IMR-90 (cell line): ENCODE results near the gene CPB2. TPM values are rescaled to one million over a fixed set of nuclear protein-coding genes. Genes with fewer than 3 reads are reported as not detected.

ENCODE experiments used
- ATAC-seq: fragments of 200-7000 bp; cut with Tn5 transposase; 2 replicates; pipeline ENCODE4 v1.9.1; 2020; ENCODE audit warnings: low read depth, mild to moderate bottlenecking, moderate library complexity
- BruUV-seq: library from RNA; stranded (reverse); fragments of 400-500 nt; replicated peaks from 2 replicates; lab custom pipeline; 2021; lab: Mats Ljungman, UMichigan
- CTCF ChIA-PET: fragments of 300-600 bp; formaldehyde crosslinking; extraction: SDS; loops from one replicate; lab custom pipeline; 2021; ENCODE audit warnings: antibody characterized with exemption; lab: Yijun Ruan, JAX
- POLR2A ChIA-PET: fragments of 300-600 bp; sonication (Branson Sonifier 250); formaldehyde crosslinking; loops from one replicate; lab custom pipeline; 2022; ENCODE audit warnings: antibody characterized with exemption; ENCODE audit not compliant: unreplicated experiment; lab: Charles Lee
- DNase-seq: peaks from one replicate; pipeline ENCODE4 v3.0.0; 2013
- H2AFZ ChIP-seq: replicated peaks from 2 replicates; pipeline ENCODE3; 2013; ENCODE audit warnings: low read length, mild to moderate bottlenecking; ENCODE audit not compliant: poor library complexity
- H2AK5ac ChIP-seq: 2 replicates; pipeline ENCODE4 v1.6.1; 2013; ENCODE audit warnings: low read depth, low read length, inconsistent platforms
- H2AK9ac ChIP-seq: replicated peaks from 2 replicates; pipeline ENCODE3; 2013; ENCODE audit warnings: mild to moderate bottlenecking, low read depth, low read length, moderate library complexity; ENCODE audit not compliant: poor library complexity
- H2BK120ac ChIP-seq: 2 replicates; pipeline ENCODE4 v1.6.1; 2013; ENCODE audit warnings: low read depth, low read length, inconsistent platforms
- H2BK15ac ChIP-seq: 3 replicates; pipeline ENCODE4 v1.6.1; 2013; ENCODE audit warnings: low read depth, low read length, inconsistent platforms
- H2BK20ac ChIP-seq: 2 replicates; pipeline ENCODE4 v1.6.1; 2013; ENCODE audit warnings: low read depth, mild to moderate bottlenecking, inconsistent platforms, low read length, moderate library complexity
- H2BK5ac ChIP-seq: 2 replicates; pipeline ENCODE4 v1.6.1; 2013; ENCODE audit warnings: mild to moderate bottlenecking, low read depth, low read length, inconsistent platforms; ENCODE audit not compliant: poor library complexity, severe bottlenecking
- H3K14ac ChIP-seq: replicated peaks from 2 replicates; pipeline ENCODE4 v1.6.1; 2013; ENCODE audit warnings: low read depth, low read length, inconsistent platforms
- H3K18ac ChIP-seq: 2 replicates; pipeline ENCODE4 v1.6.1; 2013; ENCODE audit warnings: low read depth, low read length, control low read depth
- H3K23ac ChIP-seq: 2 replicates; pipeline ENCODE4 v1.6.1; 2013; ENCODE audit warnings: low read depth, low read length, inconsistent platforms
- H3K27ac ChIP-seq: 2 replicates; pipeline ENCODE4 v1.5.1; 2013; ENCODE audit warnings: mild to moderate bottlenecking, control low read depth, low read length; ENCODE audit not compliant: insufficient read depth
- H3K27me3 ChIP-seq: 2 replicates; pipeline ENCODE4 v1.6.1; 2013; ENCODE audit warnings: low read length; ENCODE audit not compliant: control insufficient read depth, insufficient read depth
- H3K36me3 ChIP-seq: 2 replicates; pipeline ENCODE4 v1.6.1; 2013; ENCODE audit warnings: low read length, mixed read lengths; ENCODE audit not compliant: control insufficient read depth, insufficient read depth
- H3K4ac ChIP-seq: 2 replicates; pipeline ENCODE4 v1.6.1; 2013; ENCODE audit warnings: low read depth, low read length, inconsistent platforms
- H3K4me1 ChIP-seq: 2 replicates; pipeline ENCODE4 v1.6.1; 2013; ENCODE audit warnings: low read length, mixed read lengths; ENCODE audit not compliant: control insufficient read depth, insufficient read depth
- H3K4me2 ChIP-seq: 2 replicates; pipeline ENCODE4 v1.6.1; 2013; ENCODE audit warnings: low read depth, mild to moderate bottlenecking, control low read depth, low read length, moderate library complexity
- H3K4me3 ChIP-seq: 2 replicates; pipeline ENCODE4 v1.5.1; 2013; ENCODE audit warnings: low read depth, mild to moderate bottlenecking, control low read depth, low read length, moderate library complexity; ENCODE audit not compliant: insufficient read depth
- H3K56ac ChIP-seq: 2 replicates; pipeline ENCODE4 v1.6.1; 2013; ENCODE audit warnings: low read length, inconsistent platforms; ENCODE audit not compliant: insufficient read depth; ENCODE audit errors: extremely low read depth
- H3K79me1 ChIP-seq, 2 experiments: 2 replicates each; pipeline ENCODE4 v1.6.1; 2013; ENCODE audit warnings: low read length in 2 of 2, inconsistent platforms in 1 of 2, low read depth in 1 of 2
- H3K9ac ChIP-seq: 2 replicates; pipeline ENCODE4 v1.6.1; 2013; ENCODE audit warnings: low read depth, low read length, control low read depth
- H3K9me1 ChIP-seq: 2 replicates; pipeline ENCODE4 v1.6.1; 2013; ENCODE audit warnings: low read length, inconsistent platforms; ENCODE audit not compliant: insufficient read depth
- H3K9me3 ChIP-seq: 2 replicates; pipeline ENCODE4 v1.6.1; 2013; ENCODE audit warnings: low read length; ENCODE audit not compliant: control insufficient read depth, insufficient read depth
- H4K20me1 ChIP-seq: 2 replicates; pipeline ENCODE4 v1.6.1; 2013; ENCODE audit warnings: low read length, inconsistent platforms; ENCODE audit not compliant: insufficient read depth
- H4K5ac ChIP-seq: 2 replicates; pipeline ENCODE4 v1.6.1; 2013; ENCODE audit warnings: mild to moderate bottlenecking, low read depth, low read length, control low read depth
- H4K8ac ChIP-seq, 2 experiments: 2 replicates each; pipeline ENCODE4 v1.6.1; 2013; ENCODE audit warnings: low read depth in 2 of 2, low read length in 2 of 2, control low read depth in 1 of 2, inconsistent platforms in 1 of 2
- H4K91ac ChIP-seq: 2 replicates; pipeline ENCODE4 v1.6.1; 2013; ENCODE audit warnings: low read depth, low read length, inconsistent platforms; ENCODE audit not compliant: insufficient read depth
- CTCF ChIP-seq: conservative IDR thresholded peaks from 2 replicates; pipeline ENCODE4 v1.5.1; 2012; ENCODE audit warnings: mild to moderate bottlenecking, low read depth, low read length, improper control_type of control experiment
- FOS ChIP-seq: fragments of 150-350 bp; IDR thresholded peaks from 2 replicates; pipeline ENCODE4 v1.6.1; 2016; ENCODE audit warnings: low read depth, low read length
- MAFK ChIP-seq: IDR thresholded peaks from 2 replicates; pipeline ENCODE4 v1.6.1; 2012; ENCODE audit warnings: low read depth, low read length, improper control_type of control experiment
- MAZ ChIP-seq: IDR thresholded peaks from 2 replicates; pipeline ENCODE4 v1.6.1; 2012; ENCODE audit warnings: low read depth, mild to moderate bottlenecking, low read length, improper control_type of control experiment, moderate library complexity, borderline replicate concordance
- MXI1 ChIP-seq: IDR thresholded peaks from 2 replicates; pipeline ENCODE4 v1.6.1; 2012; ENCODE audit warnings: low read depth, mild to moderate bottlenecking, low read length, moderate library complexity, borderline replicate concordance
- POLR2A ChIP-seq: IDR thresholded peaks from 2 replicates; pipeline ENCODE4 v1.6.1; 2012; ENCODE audit warnings: mild to moderate bottlenecking, low read depth, low read length
- RCOR1 ChIP-seq: IDR thresholded peaks from 2 replicates; pipeline ENCODE4 v1.6.1; 2012; ENCODE audit warnings: mild to moderate bottlenecking, low read length, improper control_type of control experiment; ENCODE audit not compliant: insufficient replicate concordance
- RFX5 ChIP-seq: IDR thresholded peaks from 2 replicates; pipeline ENCODE4 v1.8.0; 2012; ENCODE audit warnings: low read depth, mild to moderate bottlenecking, low read length, moderate library complexity
- WGBS, 2 experiments: methylation state at CpG; one replicate each; pipeline versions ENCODE4 v1.1.5 to v1.1.7; 2013; ENCODE audit warnings: missing lambda C conversion rate in 2 of 2; ENCODE audit not compliant: insufficient read length in 1 of 2; ENCODE audit errors: extremely low coverage in 2 of 2; 5-methylcytosine and 5-hydroxymethylcytosine counted together
- dilution Hi-C: fragments of 300-500 bp; cut with HindIII; formaldehyde crosslinking; loops from one replicate; pipeline ENCODE4 v1.14.3; 2018; ENCODE audit warnings: low sequenced_read_pairs; ENCODE audit not compliant: unreplicated experiment
- in situ Hi-C: fragments of 300-500 bp; cut with MboI; formaldehyde crosslinking; loops from 3 replicates; pipeline ENCODE4 v1.14.3; 2019; ENCODE audit warnings: low sequenced_read_pairs, inconsistent platforms, mixed read lengths
- intact Hi-C: fragments of 100-400 bp; cut with micrococcal nuclease; formaldehyde crosslinking; loops from 2 replicates; pipeline ENCODE4 v1.10.0; 2022
- polyA plus RNA-seq, 3 experiments: library from polyadenylated mRNA; depleted of rRNA; stranded (reverse); fragments of >200 nt; gene quantifications; 2 replicates each; pipeline ENCODE4 v1.2.3, GENCODE V29; 2012; ENCODE audit warnings: low replicate concordance in 1 of 3
- total RNA-seq: library from RNA; depleted of rRNA; stranded (reverse); fragments of >200 nt; gene quantifications from 2 replicates; pipeline ENCODE4 v1.2.3, GENCODE V29; 2012

The CPB2 gene
- total and polyA plus RNA-seq, 2 of the 4 experiments (the other 2 are of a cell fraction): not detected

DNA sequence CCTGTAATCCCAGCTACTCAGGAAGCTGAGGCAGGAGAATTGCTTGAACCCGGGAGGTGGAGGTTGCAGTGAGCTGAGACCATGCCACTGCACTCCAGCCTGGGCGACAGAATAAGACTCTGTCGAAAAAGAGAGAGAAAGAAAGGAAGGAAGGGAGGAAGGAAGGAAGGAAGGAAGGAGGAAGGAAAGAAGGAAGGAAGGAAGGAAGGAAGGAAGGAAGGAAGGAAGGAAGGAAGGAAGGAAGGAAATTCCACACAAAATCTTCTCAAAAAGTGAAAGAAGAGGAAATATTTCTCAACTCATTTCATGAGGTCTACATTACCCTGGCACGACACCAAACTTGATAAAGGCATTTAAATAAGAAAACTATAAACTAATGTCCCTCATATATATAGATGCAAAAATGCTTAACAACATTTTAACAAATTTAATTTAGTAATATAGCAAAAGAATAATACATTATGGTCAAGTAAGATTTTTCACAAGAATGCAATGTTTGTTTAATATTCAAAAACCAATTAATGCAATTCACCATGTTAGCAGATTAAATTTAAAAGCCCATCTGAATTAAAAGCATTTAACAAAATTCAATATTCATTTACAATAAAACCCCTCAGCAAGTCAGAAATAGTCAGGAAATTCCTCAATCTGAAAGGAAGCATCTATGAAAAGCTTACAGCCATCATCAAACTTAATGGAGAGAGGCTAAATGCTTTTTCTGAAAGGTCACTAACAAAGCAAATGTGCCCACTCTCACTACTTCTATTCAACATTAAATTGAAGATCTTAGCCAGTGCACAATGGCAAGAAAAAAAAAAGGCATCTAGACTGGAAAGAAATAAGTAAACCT lies 12.0 kb upstream of the CPB2 start (continued):
- TF ChIP-seq RFX5: no peak

DNA sequence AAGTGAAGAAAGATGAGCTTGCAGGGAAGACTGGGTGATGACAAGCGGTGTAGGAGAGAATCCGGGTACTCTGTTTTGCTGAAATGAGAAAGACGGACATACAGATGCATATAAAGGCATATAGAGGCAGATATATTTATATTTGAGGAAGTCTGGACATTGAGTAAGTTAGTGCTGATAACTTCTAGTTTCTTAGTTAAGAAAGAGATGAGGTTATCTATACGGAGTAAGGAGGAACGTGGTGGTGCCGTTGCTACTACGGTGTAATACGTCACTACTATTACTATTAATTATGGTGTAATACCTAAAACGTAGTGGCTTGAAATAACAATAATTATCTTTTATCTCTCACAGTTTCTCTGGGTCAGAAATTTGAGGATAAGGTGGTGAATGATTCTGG lies 9.8 kb upstream of the CPB2 start:
- Histone ChIP-seq H3K9me3 (no peaks in the 10 kb centered on the region), H2AK9ac (no peak overlapping the region), H3K36me3 (no peaks in the 10 kb centered on the region), H3K79me1 (no peaks in the 10 kb centered on the region), H3K4me2 (no peak overlapping the region), H4K20me1 (no peaks in the 10 kb centered on the region), H3K14ac (no peak overlapping the region), H2BK15ac (no peak overlapping the region), H3K23ac (no peak overlapping the region), H2BK5ac (no peak overlapping the region), H3K4me3 (no peak overlapping the region), H2AFZ (no peak overlapping the region), H4K5ac (no peak overlapping the region), H3K4me1 (no peaks in the 10 kb centered on the region), H3K4ac (no peak overlapping the region), H3K9me1 (no peaks in the 10 kb centered on the region), H3K18ac (no peak overlapping the region), H2BK120ac (no peak overlapping the region), H4K91ac (no peak overlapping the region), H3K56ac (no peak overlapping the region), H4K8ac (no peak overlapping the region), H2BK20ac (no peak overlapping the region), H3K27me3 (no peaks in the 10 kb centered on the region; the same call in 1 of the 2 replicates), H3K9ac (no peak overlapping the region), H3K27ac (no peak overlapping the region), H2AK5ac (no peak overlapping the region)
- dilution Hi-C loops (no loop called here), in situ Hi-C loops (no loop called here), intact Hi-C loops (no loop called here)
- no TSS peak for BruUV-seq
- WGBS, 2 experiments: 78% methylated on average over 3 of the region's 9 CpGs; no CpG with 5 or more reads in 1 of the 2 experiments
- DNase-seq (no peak), ATAC-seq (no peak)
- ChIA-PET POLR2A (no interaction called here), CTCF (interaction anchor here (0.6 kb wide), 1 partner anchor 57 kb away, joined by 5 read pairs; no protein-coding TSS in a partner anchor)
- TF ChIP-seq MAFK: no peak
- no peak for TF ChIP-seq MXI1
- no peak for TF ChIP-seq RFX5
- TF ChIP-seq CTCF: no peak
- TF ChIP-seq RCOR1: no peak
- TF ChIP-seq MAZ: no peak
- TF ChIP-seq POLR2A: no peak
- TF ChIP-seq FOS: no peak
